ENCODE results near the gene CARTPT. TPM values are rescaled to one million over a fixed set of nuclear protein-coding genes. Genes with fewer than 3 reads are reported as not detected.
A peak's percentile ranks its signal among the peaks of the same experiment; 100 is the strongest.

CARTPT gene
- total and polyA plus RNA-seq, 8 donors = 1.00 to 11.4 (median 6.3) TPM; not detected in 4

DNA sequence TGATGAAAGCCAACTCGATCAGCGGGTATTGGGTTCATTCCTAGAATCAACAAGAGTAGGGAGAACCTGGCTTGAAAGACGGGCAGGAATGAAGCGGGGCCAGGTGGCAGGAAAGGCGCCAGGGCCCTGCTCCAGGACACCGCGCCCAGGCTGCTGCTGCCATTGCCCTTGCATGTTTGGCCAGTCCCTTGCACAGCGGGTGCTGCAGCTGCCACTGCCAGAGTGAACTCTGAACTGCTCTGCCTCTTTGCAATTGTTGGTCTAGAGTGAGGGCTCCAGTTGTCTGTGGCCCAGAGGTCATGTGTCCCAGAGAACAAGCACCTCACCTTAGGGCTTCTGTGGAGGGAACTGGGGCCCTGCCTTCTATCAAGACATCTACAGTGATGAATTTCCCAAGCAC lies 24.0 kb upstream of the CARTPT start:
- Histone ChIP-seq H3K9me3 (no peaks in the 10 kb centered on the region), H3K27ac (no peak overlapping the region), H3K4me3 (no peak overlapping the region), H3K4me1 (no peaks in the 10 kb centered on the region), H3K36me3 (no peaks in the 10 kb centered on the region), H3K27me3 (peaks cover 0 to 5% (median 0%) of the 10 kb centered on the region in 3 donors)
- DNase-seq = no peak
- TF ChIP-seq POLR2A (IDR thresholded peaks at IDR 0.05) (no peak), EP300 (IDR thresholded peaks at IDR 0.05) (no peak), POLR2AphosphoS5 (IDR thresholded peaks at IDR 0.05) (no peak)
- TF ChIP-seq, protein P1, sequence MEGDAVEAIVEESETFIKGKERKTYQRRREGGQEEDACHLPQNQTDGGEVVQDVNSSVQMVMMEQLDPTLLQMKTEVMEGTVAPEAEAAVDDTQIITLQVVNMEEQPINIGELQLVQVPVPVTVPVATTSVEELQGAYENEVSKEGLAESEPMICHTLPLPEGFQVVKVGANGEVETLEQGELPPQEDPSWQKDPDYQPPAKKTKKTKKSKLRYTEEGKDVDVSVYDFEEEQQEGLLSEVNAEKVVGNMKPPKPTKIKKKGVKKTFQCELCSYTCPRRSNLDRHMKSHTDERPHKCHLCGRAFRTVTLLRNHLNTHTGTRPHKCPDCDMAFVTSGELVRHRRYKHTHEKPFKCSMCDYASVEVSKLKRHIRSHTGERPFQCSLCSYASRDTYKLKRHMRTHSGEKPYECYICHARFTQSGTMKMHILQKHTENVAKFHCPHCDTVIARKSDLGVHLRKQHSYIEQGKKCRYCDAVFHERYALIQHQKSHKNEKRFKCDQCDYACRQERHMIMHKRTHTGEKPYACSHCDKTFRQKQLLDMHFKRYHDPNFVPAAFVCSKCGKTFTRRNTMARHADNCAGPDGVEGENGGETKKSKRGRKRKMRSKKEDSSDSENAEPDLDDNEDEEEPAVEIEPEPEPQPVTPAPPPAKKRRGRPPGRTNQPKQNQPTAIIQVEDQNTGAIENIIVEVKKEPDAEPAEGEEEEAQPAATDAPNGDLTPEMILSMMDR (IDR thresholded peaks at IDR 0.05) = no peak
- intact Hi-C loops (cut with DNase I; ENCODE audit: low total_unique reads) = no loop called here
- 81 to 92% (median 85%) methylated on average over 8 of the region's 8 CpGs for WGBS, 5 donors

DNA sequence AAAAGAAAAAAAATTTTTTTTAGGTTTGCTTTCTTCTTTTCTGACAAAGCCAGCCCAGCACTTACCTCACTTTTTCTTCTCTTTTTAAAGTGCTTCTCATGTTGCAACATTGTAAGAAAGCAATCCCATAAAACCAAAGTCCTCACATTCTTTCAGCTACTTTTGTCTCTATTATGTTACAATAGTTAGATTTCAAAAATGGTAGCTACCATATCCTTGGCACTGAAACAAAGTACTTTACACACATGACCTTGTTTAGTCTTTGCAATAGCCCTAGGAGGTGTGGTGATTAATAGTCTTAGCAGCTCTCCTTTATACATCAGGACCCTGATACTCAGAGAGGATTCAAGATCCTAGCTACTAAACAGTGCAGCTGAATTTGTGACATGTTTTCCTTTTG lies 23.5 kb upstream of the CARTPT start:
- H3K27ac ChIP-seq = no peak overlapping the region
- TF ChIP-seq, protein P1 (IDR thresholded peaks at IDR 0.05) = no peak
- TF ChIP-seq POLR2A (IDR thresholded peaks at IDR 0.05) (no peak), EP300 (IDR thresholded peaks at IDR 0.05) (no peak), POLR2AphosphoS5 (IDR thresholded peaks at IDR 0.05) (no peak)
- DNase-seq = no peak
- H3K4me1 ChIP-seq = no peaks in the 10 kb centered on the region
- no peak overlapping the region for H3K4me3 ChIP-seq
- no peaks in the 10 kb centered on the region for H3K9me3 ChIP-seq
- no peaks in the 10 kb centered on the region for H3K36me3 ChIP-seq
- intact Hi-C loops (cut with DNase I; ENCODE audit: low total_unique reads) = no loop called here
- H3K27me3 ChIP-seq = peaks cover 0 to 5% (median 0%) of the 10 kb centered on the region in 3 donors

DNA sequence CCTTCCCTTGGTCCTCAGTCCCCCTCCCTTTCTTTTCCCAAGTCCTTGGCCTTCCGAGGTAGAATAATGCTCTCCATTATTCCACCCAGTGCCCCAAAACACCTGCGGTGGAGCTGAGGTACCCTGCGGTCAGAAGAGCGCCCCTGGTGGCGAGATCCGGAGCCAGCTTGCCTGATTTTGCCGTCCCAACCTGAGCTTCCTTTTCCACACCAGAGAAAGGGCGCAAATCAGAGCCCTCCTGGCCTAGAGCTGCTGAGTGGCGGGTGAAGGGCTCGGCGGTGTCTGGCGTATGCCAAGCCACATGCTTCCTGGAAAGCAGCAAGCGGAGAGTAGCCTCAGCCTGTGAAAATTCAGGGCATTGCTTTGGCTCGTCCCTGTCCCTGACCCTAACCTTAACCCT lies 21.1 kb upstream of the CARTPT start:
- no peak for TF ChIP-seq EP300 (IDR thresholded peaks at IDR 0.05)
- TF ChIP-seq, protein P1 (IDR thresholded peaks at IDR 0.05) = peak in 1 of 7 experiments; percentile 15
- no peak for TF ChIP-seq POLR2AphosphoS5 (IDR thresholded peaks at IDR 0.05)
- no peak for TF ChIP-seq POLR2A (IDR thresholded peaks at IDR 0.05)
- WGBS, 5 donors = 54 to 66% (median 57%) methylated on average over 14 of the region's 14 CpGs

DNA sequence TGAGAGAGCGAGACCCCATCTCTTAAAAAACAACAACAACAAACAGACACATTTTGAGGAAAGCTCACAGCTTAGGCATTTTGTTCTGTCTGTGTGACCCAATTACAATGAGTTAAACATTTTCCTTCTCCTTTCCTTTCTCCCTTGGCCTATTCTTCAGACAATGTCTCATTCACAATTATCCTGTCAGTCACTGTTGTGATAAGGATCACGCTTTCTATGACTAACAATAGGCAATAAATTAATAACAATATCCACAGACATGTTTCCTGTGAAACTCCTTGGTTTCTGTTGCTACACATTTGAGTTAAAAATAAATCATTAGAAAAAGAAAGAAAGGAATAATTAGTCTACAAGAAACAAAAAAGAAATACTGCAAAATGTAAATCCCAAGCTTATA lies 19.8 kb upstream of the CARTPT start:
- no peak for TF ChIP-seq POLR2AphosphoS5 (IDR thresholded peaks at IDR 0.05)
- TF ChIP-seq, protein P1 (IDR thresholded peaks at IDR 0.05) = no peak
- Histone ChIP-seq H3K9me3 (no peaks in the 10 kb centered on the region), H3K4me1 (no peaks in the 10 kb centered on the region), H3K4me3 (no peak overlapping the region), H3K36me3 (no peaks in the 10 kb centered on the region), H3K27ac (no peak overlapping the region), H3K27me3 (peaks cover 0 to 21% (median 0%) of the 10 kb centered on the region in 3 donors)
- intact Hi-C loops (cut with DNase I; ENCODE audit: low total_unique reads) = no loop called here
- DNase-seq = no peak
- WGBS, 5 donors = 66 to 76% (median 73%) methylated on average over 2 of the region's 2 CpGs

More for the DNA sequence above, 21.1 kb upstream of the CARTPT start:
- H3K4me1 ChIP-seq = no peaks in the 10 kb centered on the region
- H3K27me3 ChIP-seq = peaks cover 0 to 17% (median 0%) of the 10 kb centered on the region in 3 donors
- no peak overlapping the region for H3K4me3 ChIP-seq
- H3K27ac ChIP-seq = no peak overlapping the region
- H3K36me3 ChIP-seq = no peaks in the 10 kb centered on the region
- DNase-seq = no peak
- intact Hi-C loops (cut with DNase I; ENCODE audit: low total_unique reads) = no loop called here
- no peaks in the 10 kb centered on the region for H3K9me3 ChIP-seq
